OCI-M2 (cell line): ENCODE results near the gene ADK.
"Not testable (repeated sequence)": the region's sequence is repeated elsewhere in the genome, so short reads cannot be mapped to it uniquely, and the experiment has no call there.

Source experiments
- DNase-seq: peaks from one replicate; lab custom pipeline; 2025; ENCODE audit not compliant: unreplicated experiment; lab: John Stamatoyannopoulos, UW

ADK gene

GRCh38 chr10:74150990-74151878 lies at the start of gene ADK:
ADK (plus strand) TSS chr10:74151221; CDS start chr10:74151279, 58 bp downstream.
- peak; percentile 79 for DNase-seq

DNA sequence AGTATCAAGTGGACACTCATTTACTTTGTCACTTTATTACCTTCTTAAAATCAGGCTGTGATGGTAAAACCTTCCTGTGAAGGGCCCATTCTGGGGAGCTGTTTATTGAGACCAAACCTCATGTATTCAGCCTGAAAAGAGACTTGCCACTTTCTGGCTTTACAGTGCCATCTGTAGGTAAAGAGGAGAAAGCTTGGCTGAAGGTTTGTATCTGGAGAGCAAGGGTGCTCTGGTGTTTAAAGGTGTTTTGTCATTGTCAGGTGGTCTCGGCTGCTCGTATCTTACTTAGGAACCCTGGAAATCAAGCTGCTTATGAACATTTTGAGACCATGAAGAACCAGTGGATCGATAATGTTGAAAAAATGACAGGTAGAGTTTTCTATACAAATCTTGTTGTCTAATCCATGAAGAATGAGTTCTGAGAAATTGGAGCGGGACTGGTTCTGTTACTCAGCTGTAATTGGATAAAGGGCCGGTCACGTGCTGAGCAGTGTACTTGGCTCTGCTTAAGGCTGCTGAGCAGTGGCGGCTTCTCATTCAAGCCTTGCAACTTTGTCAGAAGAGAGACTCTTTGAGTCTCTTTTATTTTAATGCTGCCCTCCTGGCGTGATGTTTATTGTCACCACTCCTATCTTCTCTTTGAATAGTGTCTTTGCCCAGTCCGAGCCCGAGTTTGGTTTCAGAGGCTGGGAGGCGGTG lies 47.3 kb upstream of the ADK start:
- DNase-seq = no peak

DNA sequence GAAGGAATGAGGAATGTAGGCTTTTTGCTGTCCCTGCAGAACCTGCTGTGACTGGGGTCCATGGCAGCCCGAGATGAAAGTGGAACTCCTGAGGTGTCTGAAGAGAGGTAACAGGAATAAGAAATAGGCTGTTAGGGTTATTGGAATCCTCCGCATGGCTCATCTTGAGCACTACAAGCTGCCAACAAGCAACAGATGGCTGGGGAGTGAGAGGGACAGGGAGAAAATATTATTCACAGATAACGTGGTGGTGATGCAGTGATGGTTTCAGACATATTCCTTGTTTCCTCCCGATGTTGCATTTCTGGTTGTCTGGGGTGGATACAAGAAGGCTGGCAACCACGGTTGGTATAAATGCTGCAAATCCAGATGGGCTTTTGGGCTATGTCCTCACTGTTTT lies 46.5 kb upstream of the ADK start:
- DNase-seq = no peak

- DNase-seq = no peak
Observed at GRCh38 chr10:74104996-74105395, 46.0 kb upstream of the ADK start.

GRCh38 chr10:74107391-74107790 lies 43.6 kb upstream of the ADK start:
- DNase-seq = no peak

DNA sequence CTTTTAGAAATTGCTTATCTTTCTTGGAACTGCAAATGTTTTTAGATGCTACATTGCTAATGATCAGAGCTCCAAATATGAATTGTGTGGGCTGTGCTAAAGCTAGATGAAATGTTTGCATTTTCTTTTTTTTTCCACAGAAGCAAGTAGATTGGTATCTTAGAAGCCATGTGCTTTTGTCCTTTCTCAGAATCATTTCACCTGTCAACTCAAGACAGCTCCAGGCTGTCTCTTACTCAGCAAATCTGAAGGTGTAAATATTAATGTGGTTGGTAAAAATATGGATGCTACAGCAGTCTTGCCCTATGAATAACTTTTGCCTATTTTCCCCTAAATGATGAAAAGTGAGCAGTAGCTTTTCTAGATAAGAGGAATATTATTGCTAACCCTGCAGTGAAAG lies 41.6 kb upstream of the ADK start:
- no peak for DNase-seq

- no peak for DNase-seq
Observed at GRCh38 chr10:74110120-74110519, 40.9 kb upstream of the ADK start.

DNA sequence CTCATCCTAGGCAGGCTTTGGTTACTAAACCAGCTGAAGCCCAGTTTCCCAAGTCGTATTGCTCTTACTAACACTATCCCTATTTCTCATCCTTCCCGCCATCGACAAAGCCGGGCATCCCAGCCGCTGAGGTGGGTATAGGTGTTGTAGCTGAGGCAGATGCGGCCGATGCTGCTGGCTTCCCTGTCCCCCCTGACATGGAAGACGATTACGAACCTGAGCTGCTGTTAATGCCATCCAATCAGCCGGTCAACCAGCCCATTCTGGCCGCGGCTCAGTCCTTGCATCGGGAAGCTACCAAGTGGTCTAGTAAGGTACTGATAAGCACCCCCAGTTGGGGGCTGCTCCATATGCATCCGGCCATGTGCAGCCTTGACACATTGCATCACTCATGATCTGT lies 39.2 kb upstream of the ADK start:
- DNase-seq = no peak

DNA sequence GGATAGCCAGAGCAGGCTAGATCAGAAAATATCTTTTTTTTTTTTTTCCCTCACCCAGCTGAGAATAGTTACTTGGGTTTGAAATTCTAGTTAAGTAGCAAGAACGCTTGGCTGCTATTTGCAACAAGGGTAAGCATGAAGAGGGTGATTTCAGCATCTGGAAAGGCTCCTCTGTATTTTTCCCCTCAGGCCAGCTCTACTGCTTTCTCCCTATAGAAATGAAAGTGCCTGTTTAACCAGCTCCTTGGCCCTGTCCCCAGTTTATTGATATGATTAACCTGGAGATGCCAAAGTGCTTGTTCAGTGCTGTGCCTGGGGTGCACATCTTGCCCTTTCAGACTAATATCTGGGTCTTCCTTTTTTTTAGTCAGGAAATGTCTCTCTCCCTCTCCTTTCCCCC lies 37.5 kb upstream of the ADK start:
- no peak for DNase-seq

GRCh38 chr10:74114041-74114448 lies 37.0 kb upstream of the ADK start:
- no peak for DNase-seq

DNA sequence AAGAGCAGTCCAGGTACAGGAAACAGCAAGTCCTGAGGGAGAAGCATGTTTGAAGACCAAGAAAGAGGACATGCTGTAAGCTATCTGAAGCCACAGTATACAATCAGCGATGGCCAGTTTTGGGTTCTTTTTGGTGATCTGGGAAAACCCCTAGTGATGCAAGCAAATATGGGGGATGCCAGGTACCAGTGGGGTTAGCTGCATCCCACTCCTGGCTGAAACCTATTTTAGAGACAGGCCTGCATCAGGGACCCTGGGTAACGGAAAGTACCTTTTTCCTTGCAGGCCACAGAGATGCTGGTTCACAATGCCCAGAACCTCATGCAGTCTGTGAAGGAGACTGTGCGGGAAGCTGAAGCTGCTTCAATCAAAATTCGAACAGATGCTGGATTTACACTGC lies 33.3 kb upstream of the ADK start:
- no peak for DNase-seq

GRCh38 chr10:74118804-74119203 lies 32.2 kb upstream of the ADK start:
- DNase-seq = no peak

DNA sequence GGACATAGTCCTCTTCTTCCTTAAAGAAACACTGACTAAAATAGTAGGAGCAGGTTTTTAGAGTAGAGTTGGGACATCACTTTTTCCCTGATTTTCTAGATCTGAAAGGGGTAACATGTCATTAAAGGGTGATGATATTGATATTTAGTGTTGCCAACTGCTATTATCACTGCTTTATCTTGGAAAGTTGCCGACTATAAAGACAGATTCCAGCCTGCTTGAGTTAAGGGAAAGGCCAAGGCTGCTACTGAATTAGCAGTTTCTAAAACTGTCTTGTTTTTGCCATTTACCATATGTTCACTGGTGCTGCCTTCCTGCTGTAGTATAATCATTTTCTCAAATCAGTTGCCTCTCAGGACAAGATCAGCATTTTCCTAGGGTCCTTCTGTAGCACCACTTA lies 30.1 kb upstream of the ADK start:
- no peak for DNase-seq

- no peak for DNase-seq
Observed at GRCh38 chr10:74121368-74121767, 29.7 kb upstream of the ADK start.

DNA sequence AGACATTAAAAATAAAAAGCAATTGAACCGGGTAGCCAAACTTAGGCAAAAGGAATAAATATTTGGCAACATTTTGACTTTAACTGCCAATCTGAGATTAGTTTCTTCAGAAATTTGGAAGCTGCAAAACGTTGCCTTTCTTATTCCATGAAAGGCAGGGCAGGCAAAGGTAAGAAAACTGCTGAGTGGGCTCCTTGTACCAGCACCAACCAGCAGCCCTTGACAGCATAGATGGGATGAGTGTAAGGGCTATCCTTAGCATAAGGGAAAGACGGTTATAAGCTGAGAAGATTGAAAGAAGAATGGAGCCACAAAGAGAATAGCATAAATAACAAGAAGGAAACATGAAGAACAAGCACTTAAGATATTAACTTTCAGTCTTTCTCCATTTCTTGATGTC lies 29.0 kb upstream of the ADK start:
- no peak for DNase-seq

DNA sequence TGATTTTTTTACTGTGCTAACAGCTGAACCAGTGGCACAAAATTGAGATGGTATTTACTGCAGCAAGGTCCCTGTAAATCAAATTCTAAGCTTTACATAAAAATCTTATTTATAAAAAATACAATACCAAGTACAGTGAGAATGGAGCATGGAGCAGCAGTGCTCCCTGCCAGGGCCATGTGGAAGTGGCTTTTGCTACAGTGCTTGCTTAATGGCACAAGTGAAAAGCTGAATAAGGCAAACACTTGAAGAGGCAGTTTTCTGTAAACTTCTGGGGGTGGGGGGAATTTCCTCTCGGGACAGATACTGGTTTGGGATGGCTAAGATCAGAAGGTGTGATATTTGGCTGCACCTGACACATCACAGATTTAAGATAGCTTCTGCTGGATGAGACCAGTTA lies 27.9 kb upstream of the ADK start:
- no peak for DNase-seq

DNA sequence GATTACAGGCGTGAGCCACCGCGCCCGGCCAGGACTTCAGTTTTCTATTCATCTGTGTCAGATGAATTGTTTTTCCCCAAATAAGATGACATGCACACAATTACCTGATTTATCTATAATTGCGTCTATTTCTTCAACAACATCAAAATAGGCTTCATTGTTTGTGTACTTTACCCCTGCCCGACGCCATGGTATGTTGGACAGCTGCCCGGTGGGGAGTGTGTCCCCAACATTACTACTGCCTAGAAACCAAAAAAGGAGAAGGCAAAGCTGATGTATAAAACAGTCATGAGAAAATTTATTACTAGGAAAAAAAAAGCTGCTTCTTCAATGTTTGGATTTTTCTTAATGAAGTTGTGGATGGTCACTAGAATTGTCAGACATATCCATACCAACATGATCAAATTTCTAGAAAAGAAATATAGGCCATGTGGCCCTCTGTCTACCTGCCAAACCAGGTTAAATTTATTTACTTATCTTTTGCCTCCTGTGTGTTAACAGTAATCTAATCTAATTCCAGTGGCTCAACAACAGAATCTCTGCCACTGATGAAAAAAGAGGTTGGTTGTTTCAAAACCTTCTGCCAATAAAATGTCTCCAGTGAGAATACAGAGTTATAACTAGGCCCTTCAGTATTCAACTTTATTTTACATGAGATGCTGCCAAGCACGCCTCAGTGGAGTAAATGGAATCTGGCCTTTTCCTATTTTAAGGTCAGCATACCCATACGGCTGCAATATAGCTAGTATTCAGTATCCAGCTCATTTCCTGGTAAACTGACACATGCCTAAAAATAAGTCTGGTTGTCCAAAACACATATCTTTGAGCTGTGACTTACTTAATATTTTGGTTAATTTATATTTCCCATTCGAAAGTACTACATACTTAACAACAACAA lies 16.8 kb upstream of the ADK start:
- no peak for DNase-seq

GRCh38 chr10:74135452-74135851 lies 15.6 kb upstream of the ADK start:
- DNase-seq = no peak

- no peak for DNase-seq
Observed at GRCh38 chr10:74137992-74138391, 13.0 kb upstream of the ADK start.

DNA sequence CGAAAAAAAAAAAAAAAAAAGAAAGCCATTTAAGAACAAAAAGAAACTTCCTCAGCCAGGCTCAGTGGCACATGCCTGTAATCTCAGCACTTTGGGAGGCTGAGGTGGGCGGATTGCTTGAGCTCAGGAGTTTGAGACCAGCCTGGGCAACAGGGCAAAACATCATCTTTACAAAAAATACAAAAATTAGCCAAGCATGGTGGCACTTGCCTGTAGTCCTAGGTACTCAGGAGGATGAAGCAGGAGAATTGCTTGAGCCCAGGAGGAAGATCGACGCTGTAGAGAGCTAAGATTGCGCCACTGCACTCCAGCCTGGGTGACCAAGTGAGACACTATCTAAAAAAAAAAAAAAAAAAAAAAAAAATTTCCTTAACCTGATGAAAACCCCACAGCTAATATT lies 12.4 kb upstream of the ADK start:
- not testable (repeated sequence) for DNase-seq

DNA sequence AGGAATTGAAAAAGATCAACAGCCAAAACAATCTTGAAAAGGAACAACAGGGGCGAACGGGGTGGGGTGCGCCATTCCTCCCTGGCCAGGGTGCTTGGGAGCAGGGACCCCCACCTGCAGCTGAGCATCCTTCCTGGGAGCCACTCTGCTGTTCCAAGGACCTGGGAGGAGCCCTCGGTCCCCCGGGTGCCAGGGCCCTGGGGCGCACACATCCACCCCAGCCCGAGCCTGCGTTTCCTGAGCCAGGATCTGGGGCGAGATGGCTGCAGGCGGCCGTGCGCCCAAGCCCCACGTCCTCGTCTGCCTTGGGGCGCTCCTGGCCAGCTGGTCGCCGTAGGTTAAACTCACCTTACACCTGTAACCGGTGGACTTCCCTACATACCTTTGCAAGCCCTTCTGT lies 11.0 kb upstream of the ADK start:
- DNase-seq = no peak
